SU-DHL-6 (cell line): ENCODE data around the gene GTF3C2.
"Not testable (repeated sequence)": the region's sequence is repeated elsewhere in the genome, so short reads cannot be mapped to it uniquely, and the experiment has no call there.

ENCODE experiments used
- H2AFZ ChIP-seq: fragments of 200-600 bp; sonication (generic); 2 replicates; pipeline ENCODE4 v1.6.1; 2014; ENCODE audit warnings: low read depth, mild to moderate bottlenecking, moderate library complexity, mixed read lengths, antibody characterized with exemption, low read length; ENCODE audit not compliant: severe bottlenecking
- H3F3A ChIP-seq: fragments of 200-600 bp; shearing (Covaris generic); 2 replicates; pipeline ENCODE4 v1.6.0; 2016; ENCODE audit warnings: antibody characterized with exemption, mild to moderate bottlenecking; ENCODE audit not compliant: insufficient read depth
- H3K27ac ChIP-seq: fragments of 200-600 bp; sonication (generic); 2 replicates; pipeline ENCODE4 v1.5.1; 2016; ENCODE audit warnings: low read depth, mild to moderate bottlenecking, low read length, moderate library complexity, mixed read lengths
- H3K27me3 ChIP-seq: fragments of 200-600 bp; sonication (generic), shearing (Covaris generic); 2 replicates; pipeline ENCODE4 v1.6.0; 2014; ENCODE audit warnings: mild to moderate bottlenecking, low read length
- H3K36me3 ChIP-seq: fragments of 200-600 bp; sonication (generic); 2 replicates; pipeline ENCODE4 v1.6.1; 2014; ENCODE audit warnings: mild to moderate bottlenecking, low read length, mixed read lengths
- H3K4me2 ChIP-seq: fragments of 300-600, 200-600 bp; shearing (Covaris generic), sonication (generic); 2 replicates; pipeline ENCODE4 v1.6.0; 2014; ENCODE audit warnings: low read length, low read depth, mild to moderate bottlenecking; ENCODE audit not compliant: poor library complexity, severe bottlenecking
- H3K4me3 ChIP-seq: fragments of 200-600 bp; sonication (generic); 2 replicates; pipeline ENCODE4 v1.5.1; 2014; ENCODE audit warnings: antibody characterized with exemption, low read length, mild to moderate bottlenecking, mixed read lengths; ENCODE audit not compliant: insufficient read depth, poor library complexity, severe bottlenecking
- H3K79me2 ChIP-seq: fragments of 200-600 bp; sonication (generic); 2 replicates; pipeline ENCODE4 v1.6.1; 2014; ENCODE audit warnings: mild to moderate bottlenecking, low read length, moderate library complexity; ENCODE audit not compliant: insufficient read depth
- H3K9ac ChIP-seq: fragments of 200-600 bp; sonication (generic); 2 replicates; pipeline ENCODE4 v1.7.0; 2014; ENCODE audit warnings: mild to moderate bottlenecking, low read length
- H3K9me2 ChIP-seq: fragments of 200-600 bp; sonication (generic); replicated peaks from 2 replicates; pipeline ENCODE4 v1.6.1; 2014; ENCODE audit warnings: low read length; ENCODE audit not compliant: insufficient read depth
- H3K9me3 ChIP-seq: fragments of 200-600 bp; sonication (generic); 2 replicates; pipeline ENCODE4 v1.6.1; 2014; ENCODE audit warnings: low read length, mixed read lengths; ENCODE audit not compliant: insufficient read depth
- H4K20me1 ChIP-seq: fragments of 200-600 bp; sonication (generic); 2 replicates; pipeline ENCODE4 v1.6.1; 2014; ENCODE audit warnings: low read depth, mild to moderate bottlenecking, antibody characterized with exemption, low read length, moderate library complexity, mixed read lengths
- EZH2phosphoT487 ChIP-seq: fragments of 200-600 bp; sonication (generic), shearing (Covaris generic); conservative IDR thresholded peaks from 2 replicates; pipeline ENCODE4 v1.6.1; 2018; ENCODE audit warnings: mild to moderate bottlenecking, antibody characterized with exemption, low read length, moderate library complexity, mixed read lengths
- TF ChIP-seq, protein P1 (sequence below): fragments of 200-600 bp; sonication (generic); IDR thresholded peaks from one replicate; pipeline ENCODE4 v1.5.1; 2017; ENCODE audit warnings: antibody characterized with exemption, mild to moderate bottlenecking, low read length, moderate library complexity; ENCODE audit not compliant: insufficient read depth, poor library complexity, severe bottlenecking

Gene GTF3C2

DNA sequence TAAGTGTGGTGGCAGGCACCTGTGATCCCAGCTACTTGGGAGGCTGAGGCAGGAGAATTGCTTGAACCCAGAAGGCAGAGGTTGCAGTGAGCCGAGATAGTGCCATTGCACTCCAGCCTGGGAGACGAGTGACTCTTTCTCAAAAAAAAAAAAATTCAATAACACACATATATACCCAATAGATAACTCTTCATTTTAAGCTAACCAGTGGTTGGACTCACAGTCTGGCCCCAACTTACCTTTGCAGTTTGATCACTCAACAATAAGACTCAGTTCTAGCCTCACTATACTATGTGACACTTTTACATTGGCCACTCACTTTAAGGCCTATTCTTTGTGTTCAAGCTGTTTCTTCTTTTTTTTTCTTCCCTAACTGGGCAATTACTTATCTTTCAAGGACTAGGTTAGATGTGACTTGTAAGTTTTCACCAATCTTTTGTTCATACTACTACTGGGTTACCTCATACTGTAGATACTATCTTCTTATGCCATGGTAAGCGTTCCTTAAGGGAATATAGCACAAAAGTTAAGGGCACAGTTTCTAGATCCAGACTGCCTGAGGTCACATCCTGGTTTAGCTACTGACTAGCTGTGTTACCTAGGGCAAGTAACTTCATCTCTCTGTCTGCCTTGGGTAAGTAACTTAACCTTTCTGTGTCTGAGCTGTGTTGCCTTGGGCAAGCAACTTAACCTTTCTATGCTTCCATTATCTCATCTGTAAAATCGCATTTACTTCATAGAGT is 6.3 kb upstream of the GTF3C2 start:
- no peaks in the 10 kb centered on the region for H3K27me3 ChIP-seq
- peaks cover 9% of the 10 kb centered on the region for H3K79me2 ChIP-seq
- peaks cover 3% of the 10 kb centered on the region; the same call in 1 of the 2 replicates for H3K36me3 ChIP-seq
- H3K9me3 ChIP-seq = no peaks in the 10 kb centered on the region
- no peak overlapping the region for H3K27ac ChIP-seq
- no peaks in the 10 kb centered on the region for H3K9me2 ChIP-seq
- H4K20me1 ChIP-seq = no peaks in the 10 kb centered on the region
- 0 out of 2 replicates have a peak, but pooled peaks cover 6% of the 10 kb centered on the region for H3F3A ChIP-seq
- no peak overlapping the region for H3K4me3 ChIP-seq
- H3K4me2 ChIP-seq = no peak overlapping the region
- H2AFZ ChIP-seq = no peak overlapping the region
- TF ChIP-seq EZH2phosphoT487 = no peak
- TF ChIP-seq, protein P1, sequence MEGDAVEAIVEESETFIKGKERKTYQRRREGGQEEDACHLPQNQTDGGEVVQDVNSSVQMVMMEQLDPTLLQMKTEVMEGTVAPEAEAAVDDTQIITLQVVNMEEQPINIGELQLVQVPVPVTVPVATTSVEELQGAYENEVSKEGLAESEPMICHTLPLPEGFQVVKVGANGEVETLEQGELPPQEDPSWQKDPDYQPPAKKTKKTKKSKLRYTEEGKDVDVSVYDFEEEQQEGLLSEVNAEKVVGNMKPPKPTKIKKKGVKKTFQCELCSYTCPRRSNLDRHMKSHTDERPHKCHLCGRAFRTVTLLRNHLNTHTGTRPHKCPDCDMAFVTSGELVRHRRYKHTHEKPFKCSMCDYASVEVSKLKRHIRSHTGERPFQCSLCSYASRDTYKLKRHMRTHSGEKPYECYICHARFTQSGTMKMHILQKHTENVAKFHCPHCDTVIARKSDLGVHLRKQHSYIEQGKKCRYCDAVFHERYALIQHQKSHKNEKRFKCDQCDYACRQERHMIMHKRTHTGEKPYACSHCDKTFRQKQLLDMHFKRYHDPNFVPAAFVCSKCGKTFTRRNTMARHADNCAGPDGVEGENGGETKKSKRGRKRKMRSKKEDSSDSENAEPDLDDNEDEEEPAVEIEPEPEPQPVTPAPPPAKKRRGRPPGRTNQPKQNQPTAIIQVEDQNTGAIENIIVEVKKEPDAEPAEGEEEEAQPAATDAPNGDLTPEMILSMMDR = no peak
- H3K9ac ChIP-seq = no peak overlapping the region

DNA sequence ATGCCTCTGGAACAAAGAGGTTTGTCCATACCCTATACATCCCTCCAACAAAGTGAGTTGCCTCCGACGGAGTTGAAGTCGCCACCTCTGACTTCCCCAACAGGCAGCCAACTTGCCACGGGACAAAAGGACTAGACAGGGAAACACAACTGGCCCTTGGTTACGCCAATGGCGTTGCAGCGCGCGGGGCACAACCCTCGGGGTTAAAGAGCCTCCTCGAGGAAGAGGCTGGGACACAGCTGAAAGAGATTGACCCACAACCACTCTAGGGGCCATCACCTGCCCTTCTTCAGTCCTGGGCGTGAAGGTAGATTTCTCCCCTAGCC is 545 bp downstream of the GTF3C2 start:
- Histone ChIP-seq H3K36me3 (no peaks in the 10 kb centered on the region), H3K9ac (peak overlapping the region; percentile 98), H3K27me3 (no peaks in the 10 kb centered on the region), H3K9me3 (no peaks in the 10 kb centered on the region), H3F3A (no peaks in the 10 kb centered on the region), H3K4me2 (peak overlapping the region; percentile 70), H2AFZ (peak overlapping the region; percentile 78), H3K9me2 (no peaks in the 10 kb centered on the region), H4K20me1 (no peaks in the 10 kb centered on the region), H3K27ac (peak overlapping the region; percentile 80), H3K4me3 (peak overlapping the region; percentile 87), H3K79me2 (peaks cover 73% of the 10 kb centered on the region)
- no peak for TF ChIP-seq EZH2phosphoT487

GRCh38 chr2:27354597-27354927 is 2.0 kb downstream of the GTF3C2 start:
- Histone ChIP-seq H3K9me3 (no peaks in the 10 kb centered on the region), H3K4me3 (no peak overlapping the region), H4K20me1 (no peaks in the 10 kb centered on the region), H3K36me3 (no peaks in the 10 kb centered on the region; the same call in 1 of the 2 replicates), H3K27me3 (no peaks in the 10 kb centered on the region), H3K4me2 (peak overlapping the region; percentile 70), H2AFZ (no peak overlapping the region), H3F3A (no peaks in the 10 kb centered on the region), H3K9ac (no peak overlapping the region), H3K9me2 (no peaks in the 10 kb centered on the region), H3K27ac (no peak overlapping the region), H3K79me2 (peaks cover 88% of the 10 kb centered on the region)
- TF ChIP-seq EZH2phosphoT487 = no peak
- TF ChIP-seq, protein P1 = no peak

DNA sequence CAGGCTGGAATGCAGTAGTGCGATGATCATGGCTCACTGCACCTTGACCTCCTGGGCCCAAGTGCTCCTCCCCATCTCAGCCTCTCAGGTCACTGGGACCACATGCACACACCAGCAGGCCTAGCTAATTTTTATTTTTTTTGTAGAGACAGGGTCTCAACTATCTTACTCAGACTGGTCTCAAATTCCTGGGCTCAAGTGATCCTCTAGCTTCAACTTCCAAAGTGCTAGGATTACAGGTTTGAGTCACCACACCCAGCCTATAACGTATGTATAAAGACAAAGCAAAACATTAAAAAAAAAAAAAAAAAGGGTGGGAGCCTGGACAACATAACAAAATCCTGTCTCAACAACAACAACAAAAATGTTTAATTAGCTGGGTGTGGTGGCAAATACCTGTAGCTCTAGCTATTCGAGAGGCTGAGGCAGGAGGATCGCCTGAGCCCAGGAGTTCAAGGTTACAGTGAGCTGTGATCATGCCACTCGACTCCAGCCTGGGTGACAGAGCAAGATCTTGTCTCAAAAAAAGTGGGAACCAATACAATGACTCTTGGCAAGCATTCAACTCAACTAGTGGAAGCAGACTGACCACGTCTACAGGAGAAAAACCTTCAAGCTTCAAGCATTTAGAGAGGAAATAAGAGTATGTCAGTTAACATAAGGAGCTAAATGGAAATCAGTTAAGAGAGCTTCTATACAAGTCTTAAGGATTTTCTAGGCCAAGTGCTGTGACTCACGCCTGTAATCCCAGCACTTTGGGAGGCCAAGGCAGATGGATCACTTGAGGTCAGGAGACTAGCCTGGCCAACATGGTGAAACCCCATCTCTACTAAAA is 2.6 kb downstream of the GTF3C2 start:
- no peaks in the 10 kb centered on the region for H4K20me1 ChIP-seq
- H3K9me2 ChIP-seq = no peaks in the 10 kb centered on the region
- peaks cover 92% of the 10 kb centered on the region for H3K79me2 ChIP-seq
- no peaks in the 10 kb centered on the region for H3F3A ChIP-seq
- H3K4me2 ChIP-seq = no peak overlapping the region
- no peak overlapping the region for H3K4me3 ChIP-seq
- H2AFZ ChIP-seq = no peak overlapping the region
- H3K36me3 ChIP-seq = no peaks in the 10 kb centered on the region; the same call in 1 of the 2 replicates
- H3K27me3 ChIP-seq = no peaks in the 10 kb centered on the region
- no peak for TF ChIP-seq EZH2phosphoT487
- TF ChIP-seq, protein P1 = no peak
- H3K27ac ChIP-seq = no peak overlapping the region
- no peak overlapping the region for H3K9ac ChIP-seq
- no peaks in the 10 kb centered on the region for H3K9me3 ChIP-seq

DNA sequence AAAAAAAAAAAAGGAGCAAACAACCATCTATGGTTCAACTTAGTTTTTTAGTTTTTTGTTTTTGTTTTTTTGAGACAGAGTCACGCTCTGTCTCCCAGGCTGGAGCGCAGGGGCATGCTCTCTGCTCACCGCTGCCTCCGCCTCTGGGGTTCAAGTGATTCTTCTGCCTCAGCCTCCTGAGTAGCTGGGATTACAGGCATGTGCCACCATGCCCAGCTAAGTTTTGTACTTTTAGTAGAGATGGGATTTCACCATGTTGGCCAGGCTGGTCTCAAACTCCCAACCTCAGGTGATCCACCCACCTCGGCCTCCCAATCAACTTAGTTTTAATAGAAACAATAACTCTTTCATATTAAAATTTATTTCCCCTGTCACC is 3.2 kb downstream of the GTF3C2 start:
- peaks cover 92% of the 10 kb centered on the region for H3K79me2 ChIP-seq
- not testable (repeated sequence) for H3K4me2 ChIP-seq, H3K27me3 ChIP-seq, H3K27ac ChIP-seq, H3K9ac ChIP-seq, H3K4me3 ChIP-seq, H3K9me2 ChIP-seq, H2AFZ ChIP-seq, H3K36me3 ChIP-seq, H4K20me1 ChIP-seq, H3F3A ChIP-seq, H3K9me3 ChIP-seq
